GM12892 (cell line): Measurements from ENCODE around the gene WDR75. TPM values are rescaled to one million over a fixed set of nuclear protein-coding genes. Genes with fewer than 3 reads are reported as not detected.

Source experiments
- DNase-seq: peaks from one replicate; pipeline ENCODE4 v3.0.0; 2011; ENCODE audit not compliant: insufficient read length
- FAIRE-seq: peaks from 2 replicates; lab custom pipeline; 2011; peaks lifted over from hg19 to GRCh38; lab: Jason Lieb, UNC
- POLR2A ChIP-seq: IDR thresholded peaks from 2 replicates; pipeline ENCODE4 v1.6.1; 2011; ENCODE audit warnings: low read depth, low read length, control low read depth
- POLR2AphosphoS5 ChIP-seq: IDR thresholded peaks from 2 replicates; pipeline ENCODE4 v1.6.1; 2011; ENCODE audit warnings: low read depth, low read length, control low read depth
- TAF1 ChIP-seq: IDR thresholded peaks from 2 replicates; pipeline ENCODE4 v1.6.1; 2011; ENCODE audit warnings: low read depth, mild to moderate bottlenecking, control low read depth, low read length, borderline replicate concordance
- polyA plus RNA-seq: library from polyadenylated mRNA; unstranded; fragments of >200 nt; gene quantifications from one replicate; pipeline ENCODE4 v1.2.1, GENCODE V29; 2012; ENCODE audit warnings: missing spikeins, inconsistent platforms; ENCODE audit not compliant: missing spikeins

Gene WDR75
- 55.8 TPM for polyA plus RNA-seq

DNA sequence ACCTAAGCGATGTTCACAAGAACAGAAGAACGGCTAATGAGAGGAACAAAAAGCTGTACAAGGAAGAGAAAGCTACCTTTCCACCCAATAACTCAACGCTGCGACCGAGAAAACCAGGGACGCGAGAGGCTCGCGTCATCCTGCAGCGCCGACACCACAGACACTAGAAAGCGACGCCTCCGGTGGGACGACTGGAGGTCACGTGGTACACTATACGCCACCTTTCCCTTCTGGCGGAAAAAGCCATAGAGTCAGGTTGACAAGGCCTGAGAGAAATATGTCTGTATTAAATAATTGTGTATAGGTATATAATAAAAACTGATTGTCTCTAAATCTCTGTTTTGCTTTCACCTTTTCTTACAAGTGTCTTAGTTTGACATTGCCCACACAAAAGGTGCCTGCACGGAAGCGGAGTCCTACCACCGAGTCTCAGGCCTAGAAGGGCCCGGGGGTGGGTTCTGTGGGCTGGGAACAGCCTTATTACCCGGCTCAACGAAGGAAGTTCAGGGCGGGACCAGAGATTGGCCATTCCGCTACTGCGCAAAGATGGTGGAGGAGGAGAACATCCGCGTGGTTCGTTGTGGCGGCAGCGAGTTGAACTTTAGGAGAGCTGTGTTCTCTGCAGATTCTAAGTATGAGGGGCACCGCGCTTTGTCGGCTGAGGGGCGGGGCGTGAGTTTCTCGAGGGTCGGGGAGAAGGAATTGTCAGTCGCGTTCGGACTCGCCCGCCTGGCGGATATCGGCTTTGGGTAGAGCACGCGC is at the start of gene WDR75:
Gene WDR75 (plus strand): TSS at position 528 of the 762 bp plus-strand sequence. CDS start 19 bp downstream, at position 547.
- peak; percentile 53 for DNase-seq
- TF ChIP-seq TAF1 = peak; percentile 93
- peak; percentile 98 for TF ChIP-seq POLR2AphosphoS5
- peak; percentile 98 for TF ChIP-seq POLR2A
- FAIRE-seq = peak; percentile 99

DNA sequence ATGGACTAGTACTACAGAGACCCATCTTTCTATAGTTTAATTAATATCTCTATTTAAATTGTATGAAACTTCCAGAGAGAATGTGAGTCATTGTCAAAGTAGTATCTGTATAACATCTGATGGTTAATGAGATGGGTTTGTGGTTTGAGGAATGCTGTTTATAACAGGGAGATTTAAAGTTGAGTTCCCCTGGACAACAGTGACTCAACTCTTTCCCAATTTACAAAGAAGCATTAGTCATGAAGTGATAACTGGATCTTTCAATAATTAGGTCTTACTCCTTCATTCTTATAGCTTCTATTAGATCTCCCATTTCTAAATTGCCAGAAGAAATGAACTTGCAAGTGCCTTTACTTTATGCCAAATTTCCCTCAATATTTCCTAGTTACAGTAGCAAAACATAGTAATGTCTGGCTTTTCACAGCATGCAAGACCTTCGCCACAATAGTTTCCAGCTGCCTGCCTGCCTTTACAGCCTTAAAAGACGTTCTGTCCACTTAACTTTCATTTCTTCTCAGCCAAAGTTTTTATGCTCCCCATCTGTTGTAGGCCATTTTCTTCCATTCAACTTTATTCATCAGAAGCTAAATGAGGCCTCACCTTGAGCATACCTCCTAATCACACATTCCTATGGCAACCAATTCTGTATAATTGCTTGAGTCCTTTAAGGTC is 47.7 kb upstream of the WDR75 start:
- no peak for TF ChIP-seq TAF1
- TF ChIP-seq POLR2AphosphoS5 = no peak
- no peak for TF ChIP-seq POLR2A
- DNase-seq (no peak), FAIRE-seq (no peak)

DNA sequence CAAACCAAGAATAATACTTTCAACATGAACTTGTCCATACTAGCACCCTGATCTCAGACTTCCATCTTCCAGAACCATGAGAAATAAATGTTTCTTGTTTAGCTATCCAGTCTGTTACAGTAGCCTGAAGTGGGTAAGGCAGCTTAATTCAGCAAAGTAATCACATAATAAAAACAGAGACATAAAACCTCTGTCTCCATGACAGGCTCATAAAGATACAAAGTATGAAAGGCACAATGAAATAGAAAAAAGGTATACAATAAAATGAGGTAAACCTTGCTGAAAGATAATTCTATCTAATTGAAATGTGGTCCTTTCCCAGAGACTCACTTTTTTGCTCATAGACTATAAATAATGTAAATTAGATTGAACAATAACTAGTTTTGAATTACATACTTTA is 46.7 kb upstream of the WDR75 start:
- DNase-seq (no peak), FAIRE-seq (no peak)
- TF ChIP-seq POLR2A (no peak), TAF1 (no peak), POLR2AphosphoS5 (no peak)

DNA sequence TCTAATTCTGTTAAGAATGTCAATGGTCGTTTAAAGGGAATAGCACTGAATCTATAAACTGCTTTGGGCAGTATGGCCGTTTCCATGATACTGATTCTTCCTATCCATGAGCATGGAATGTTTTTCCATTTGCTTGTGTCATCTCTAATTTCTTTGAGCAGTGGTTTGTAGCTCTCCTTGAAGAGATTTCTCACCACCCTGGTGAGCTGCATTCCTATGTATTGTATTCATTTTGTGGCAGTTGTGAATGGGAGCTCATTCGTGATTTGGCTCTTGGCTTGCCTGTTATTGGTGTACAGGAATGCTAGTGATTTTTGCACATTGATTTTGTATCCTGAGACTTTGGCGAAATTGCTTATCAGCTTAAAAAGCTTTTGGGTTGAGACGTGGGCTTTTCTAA is 38.3 kb upstream of the WDR75 start:
- DNase-seq = no peak
- no peak for TF ChIP-seq POLR2A
- TF ChIP-seq TAF1 = no peak
- TF ChIP-seq POLR2AphosphoS5 = no peak
- no peak for FAIRE-seq

DNA sequence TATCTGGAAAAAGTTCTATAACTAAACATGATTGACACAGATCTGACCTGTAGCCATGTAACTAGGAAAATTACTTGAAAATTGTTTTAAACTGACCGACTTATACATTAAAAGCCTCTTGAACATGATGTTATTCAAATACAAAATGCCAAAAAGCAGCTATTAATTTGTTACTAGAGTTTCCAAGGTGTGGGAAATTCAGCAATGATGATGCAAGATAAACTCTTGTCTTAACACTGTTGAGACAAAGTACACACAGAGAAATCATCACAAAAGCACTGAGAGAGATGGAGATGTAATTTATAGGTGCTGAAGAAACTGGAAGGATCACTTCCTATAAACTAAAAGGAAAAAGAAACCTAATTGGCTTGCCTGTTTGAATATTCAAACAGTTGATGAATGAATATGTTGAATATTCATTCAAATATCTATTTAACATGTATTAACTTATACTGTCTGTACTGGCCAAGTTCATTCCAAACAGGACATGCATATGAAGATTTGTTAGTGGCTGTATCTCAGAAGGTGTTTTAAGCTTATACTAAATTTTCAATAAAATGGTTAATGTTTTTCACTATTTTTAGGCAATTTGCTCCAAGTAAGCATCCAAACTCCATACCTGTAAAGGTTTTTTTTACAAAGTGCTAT is 34.6 kb upstream of the WDR75 start:
- DNase-seq = no peak
- FAIRE-seq = no peak
- TF ChIP-seq POLR2AphosphoS5 = no peak
- no peak for TF ChIP-seq POLR2A
- TF ChIP-seq TAF1 = no peak

DNA sequence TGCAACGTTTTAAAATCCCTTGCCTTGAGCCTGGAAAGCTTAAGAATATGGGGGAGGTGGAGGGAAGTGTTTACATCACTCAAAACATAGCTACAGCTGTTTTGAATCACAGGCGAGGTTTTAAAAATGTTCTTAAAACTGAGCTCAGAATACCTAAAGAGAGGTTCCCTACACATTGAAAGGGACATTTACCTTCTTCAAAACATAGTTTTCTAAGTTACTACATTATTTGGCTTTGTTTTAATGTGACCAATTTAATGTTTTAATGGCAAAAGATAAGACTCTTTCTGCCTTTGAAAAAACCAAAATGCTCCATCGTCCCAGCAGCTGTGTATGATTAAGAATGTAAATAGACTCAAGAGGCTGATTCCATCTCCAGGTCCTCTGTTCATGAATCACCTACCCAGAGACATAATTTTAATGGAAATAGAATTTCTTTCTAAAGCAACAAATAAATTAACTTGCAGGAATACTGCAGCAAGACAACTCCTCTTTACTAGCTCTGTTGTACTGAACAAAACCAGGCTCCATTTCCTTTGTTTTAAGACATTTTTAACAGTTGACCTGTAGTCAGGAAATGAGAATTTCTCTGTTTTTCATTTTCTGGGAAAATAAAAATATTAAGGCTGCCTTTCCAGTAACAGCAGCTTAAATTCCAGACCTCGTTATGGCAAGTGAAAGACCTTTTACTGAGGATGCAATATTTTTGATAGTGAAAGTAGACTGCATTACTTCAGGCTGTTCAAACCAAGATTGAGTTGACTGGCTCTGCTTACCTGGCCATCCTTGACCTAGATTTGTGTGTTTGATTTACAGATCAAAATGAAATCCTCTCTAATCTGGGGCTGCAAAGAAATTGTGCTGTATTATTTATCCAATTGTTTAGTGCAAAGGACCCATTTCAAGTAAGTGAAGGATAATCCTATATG is 33.7 kb upstream of the WDR75 start:
- TF ChIP-seq POLR2A = no peak
- no peak for TF ChIP-seq TAF1
- no peak for TF ChIP-seq POLR2AphosphoS5
- FAIRE-seq = no peak
- DNase-seq = no peak

DNA sequence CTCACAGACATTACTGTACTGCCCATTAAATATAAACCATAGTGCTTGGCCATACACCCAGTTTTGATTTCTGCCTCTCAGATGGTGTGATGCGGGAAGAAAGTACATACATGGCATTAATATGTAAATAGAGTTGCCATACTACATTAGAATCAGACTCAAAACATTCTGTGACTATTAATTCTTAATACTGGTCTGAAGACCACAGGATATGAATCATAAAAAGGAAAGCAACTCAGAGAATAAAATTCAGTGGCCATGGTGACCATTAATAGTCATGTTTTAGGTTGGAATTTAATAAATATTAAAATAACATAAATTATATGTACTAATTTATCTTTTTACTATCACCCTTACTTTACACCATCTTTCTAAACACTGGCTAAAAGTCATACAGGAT is 33.0 kb upstream of the WDR75 start:
- TF ChIP-seq TAF1 (no peak), POLR2A (no peak), POLR2AphosphoS5 (no peak)
- FAIRE-seq (no peak), DNase-seq (no peak)

DNA sequence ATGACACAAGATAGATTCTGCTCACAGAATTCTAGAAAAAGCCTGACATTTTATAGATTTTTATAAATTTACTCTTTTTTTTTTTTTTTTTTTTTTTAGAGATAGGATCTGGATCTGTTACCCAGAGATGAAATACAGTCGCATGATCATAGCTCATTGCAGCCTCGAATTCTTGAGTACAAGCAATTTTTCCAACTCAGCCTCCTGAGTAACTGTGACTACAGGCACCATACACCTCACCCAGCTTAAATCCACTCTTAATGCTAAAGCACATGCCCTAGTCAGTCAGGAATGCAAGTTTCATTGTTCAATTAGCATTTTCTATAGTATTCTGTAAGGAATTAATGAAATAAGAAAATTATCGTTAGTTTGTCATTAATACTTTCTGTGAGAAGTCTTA is 32.1 kb upstream of the WDR75 start:
- no peak for DNase-seq
- TF ChIP-seq TAF1 (no peak), POLR2AphosphoS5 (no peak), POLR2A (no peak)
- no peak for FAIRE-seq

DNA sequence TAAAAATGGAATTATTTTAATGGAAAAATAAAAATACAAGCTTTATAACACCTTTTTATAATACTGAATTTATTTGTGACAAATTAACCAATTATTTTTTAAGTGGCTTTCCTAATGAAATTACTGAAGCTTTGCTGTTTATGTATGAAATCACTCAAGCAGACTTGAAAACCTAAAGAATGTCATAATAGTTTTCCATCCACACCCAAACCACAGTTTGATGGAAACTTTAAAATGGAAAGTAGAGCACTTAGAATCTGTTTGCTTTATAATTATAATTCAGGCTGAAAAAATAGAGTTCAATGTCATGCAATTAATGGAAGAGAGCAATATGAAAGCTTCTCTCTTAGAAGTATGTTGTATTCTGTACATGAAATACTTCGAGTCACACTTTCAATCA is 31.6 kb upstream of the WDR75 start:
- no peak for TF ChIP-seq POLR2A
- no peak for TF ChIP-seq TAF1
- TF ChIP-seq POLR2AphosphoS5 = no peak
- no peak for FAIRE-seq
- no peak for DNase-seq

DNA sequence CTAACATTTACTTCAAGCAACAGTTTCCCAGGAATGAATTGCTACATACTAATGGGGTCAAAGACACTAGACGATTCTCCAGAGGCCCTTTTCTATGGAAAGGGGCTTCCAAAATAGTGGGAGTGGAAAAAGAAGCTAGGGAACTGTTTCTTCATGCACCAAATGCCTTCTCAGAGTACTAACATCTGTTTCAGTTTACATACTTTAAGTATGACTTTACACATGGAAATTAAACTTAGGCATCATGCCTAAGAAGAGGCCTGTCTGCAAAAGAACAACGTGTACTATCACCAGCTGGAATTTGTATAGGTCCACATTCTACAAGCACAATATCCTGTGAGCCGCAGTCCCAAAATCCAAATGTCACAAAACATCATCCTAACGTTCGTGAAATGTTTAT is 29.4 kb upstream of the WDR75 start:
- FAIRE-seq = peak; percentile 30
- no peak for DNase-seq
- TF ChIP-seq TAF1 (no peak), POLR2A (no peak), POLR2AphosphoS5 (no peak)
